GM18526 (cell line): ENCODE data around the gene SYT8.

Experiments
- POLR2A ChIP-seq: IDR thresholded peaks from 3 replicates; pipeline ENCODE4 v1.6.1; 2011; ENCODE audit not compliant: insufficient read length; ENCODE audit errors: extremely low read depth

SYT8 gene

GRCh38 chr11:1834779-1835670, at the start of gene SYT8:
SYT8 (plus strand) TSS chr11:1834990; CDS start chr11:1835106, 116 bp downstream.
- no peak for TF ChIP-seq POLR2A

GRCh38 chr11:1785749-1786413, 48.9 kb upstream of the SYT8 start:
- no peak for TF ChIP-seq POLR2A

DNA sequence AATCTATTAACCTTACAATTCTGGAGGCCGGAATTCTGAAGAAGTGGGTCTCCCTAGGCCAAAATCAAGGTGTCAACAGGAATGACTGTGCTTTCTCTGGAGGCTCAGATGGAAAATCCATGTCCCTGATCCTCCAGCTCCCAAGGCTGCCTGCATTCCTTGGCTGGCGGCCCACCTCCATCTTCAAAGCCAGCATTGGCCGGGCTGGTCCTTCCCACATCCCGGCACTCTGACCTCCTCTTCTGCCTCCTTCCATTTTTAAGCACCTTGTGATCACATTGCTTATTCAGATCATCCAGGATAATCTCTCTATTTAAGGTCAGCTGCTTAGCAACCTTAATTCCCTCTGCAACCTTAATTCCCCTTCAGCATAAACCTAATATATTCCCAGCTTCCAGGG, 48.3 kb upstream of the SYT8 start:
- TF ChIP-seq POLR2A, result no peak

DNA sequence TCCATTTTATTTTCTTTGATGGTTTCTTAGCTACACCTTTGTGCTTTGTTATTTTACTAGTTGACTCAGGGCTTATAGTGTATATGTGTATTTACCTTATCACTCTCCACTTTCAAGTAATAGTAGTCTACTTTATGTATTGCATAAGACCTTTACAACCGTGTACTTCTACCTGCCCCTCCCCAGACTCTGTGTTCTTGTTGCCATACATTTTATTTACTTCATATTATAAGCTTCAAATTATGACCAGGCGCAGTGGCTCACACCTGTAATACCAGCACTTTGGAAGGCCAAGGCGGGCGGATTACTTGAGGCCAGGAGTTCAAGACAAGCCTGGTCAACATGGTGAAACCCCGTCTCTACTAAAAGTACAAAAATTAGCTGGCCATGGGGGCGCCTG, 42.9 kb upstream of the SYT8 start:
- TF ChIP-seq POLR2A, result no peak

DNA sequence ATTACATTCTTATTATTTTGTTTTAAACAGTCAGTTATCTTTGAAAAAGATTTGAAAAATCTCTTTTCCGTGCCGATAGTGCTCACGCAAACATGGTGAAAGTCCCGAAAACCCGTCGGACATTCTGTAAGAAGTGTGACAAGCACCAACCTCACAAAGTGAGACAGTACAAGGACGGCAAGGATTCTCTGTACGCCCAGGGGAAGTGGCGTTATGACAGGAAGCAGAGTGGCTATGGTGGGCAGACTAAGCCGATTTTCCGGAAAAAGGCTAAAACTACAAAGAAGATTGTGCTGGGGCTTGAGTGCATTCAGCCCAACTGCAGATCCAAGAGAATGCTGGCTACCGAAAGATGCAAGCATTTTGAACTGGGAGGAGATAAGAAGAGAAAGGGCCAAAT, 42.3 kb upstream of the SYT8 start:
- TF ChIP-seq POLR2A, result no peak

GRCh38 chr11:1793081-1793480, 41.7 kb upstream of the SYT8 start:
- no peak for TF ChIP-seq POLR2A

- TF ChIP-seq POLR2A, result no peak
These were observed 38.3 kb upstream of the SYT8 start for GRCh38 chr11:1796413-1797011.

GRCh38 chr11:1797391-1798125, 37.2 kb upstream of the SYT8 start:
- no peak for TF ChIP-seq POLR2A

DNA sequence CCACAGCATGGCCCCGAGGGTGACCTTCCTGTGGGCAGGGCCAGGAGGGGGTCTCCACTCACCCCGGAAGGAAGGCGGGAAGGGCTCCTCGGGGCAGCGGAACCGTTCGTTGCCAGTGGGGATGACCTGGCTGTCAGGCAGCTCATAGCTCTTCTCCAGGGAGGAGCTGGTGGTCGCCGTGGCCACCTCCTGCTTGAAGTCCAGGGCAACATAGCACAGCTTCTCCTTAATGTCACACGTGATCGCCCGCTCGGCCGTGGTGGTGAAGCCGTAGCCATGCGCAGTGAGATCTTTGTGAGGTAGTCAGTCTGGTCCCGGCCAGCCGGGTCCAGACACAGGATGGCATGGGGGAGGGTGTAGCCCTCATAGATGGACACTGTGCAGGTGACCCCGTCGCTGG, 31.5 kb upstream of the SYT8 start:
- no peak for TF ChIP-seq POLR2A

DNA sequence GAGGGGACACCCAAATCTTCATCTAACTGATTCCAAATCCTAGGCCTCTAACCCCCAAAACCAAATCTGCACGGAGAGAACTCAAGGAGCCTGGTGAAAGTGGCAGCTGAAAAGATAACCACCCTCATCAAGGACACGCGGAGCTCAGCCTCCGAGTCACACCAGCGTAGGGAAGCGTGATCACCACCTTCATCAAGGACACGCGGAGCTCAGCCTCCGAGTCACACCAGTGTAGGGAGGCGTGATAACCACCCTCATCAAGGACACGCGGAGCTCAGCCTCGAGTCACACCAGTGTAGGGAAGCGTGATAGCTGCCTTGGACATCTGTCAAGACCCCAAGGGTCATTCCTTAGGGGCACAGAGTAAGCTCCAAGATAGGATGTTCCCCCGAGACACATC, 29.3 kb upstream of the SYT8 start:
- TF ChIP-seq POLR2A, result no peak

- TF ChIP-seq POLR2A, result no peak
These were observed 27.4 kb upstream of the SYT8 start for GRCh38 chr11:1807264-1807995.

- no peak for TF ChIP-seq POLR2A
These were observed 24.0 kb upstream of the SYT8 start for GRCh38 chr11:1810761-1811160.

- TF ChIP-seq POLR2A, result no peak
These were observed 22.5 kb upstream of the SYT8 start for GRCh38 chr11:1812274-1812673.

DNA sequence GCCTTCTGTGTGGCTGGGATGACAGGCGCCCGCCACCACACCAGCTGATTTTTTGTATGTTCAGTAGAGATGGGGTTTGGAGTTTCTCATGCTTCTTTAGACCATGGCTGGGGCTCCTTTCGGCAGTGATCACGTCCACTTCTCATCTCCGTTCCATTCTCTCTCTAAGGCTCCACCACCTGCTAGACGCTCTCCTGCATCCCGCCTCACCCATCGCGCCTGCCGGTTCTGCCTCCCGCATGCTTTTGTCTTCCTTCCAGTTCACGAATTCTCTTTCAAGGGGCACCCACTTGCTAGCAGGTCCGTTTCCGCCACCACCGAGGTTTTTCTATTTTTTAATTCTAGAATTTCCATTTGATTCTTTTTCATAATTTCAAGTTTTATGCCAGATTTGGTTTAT, 22.0 kb upstream of the SYT8 start:
- no peak for TF ChIP-seq POLR2A

GRCh38 chr11:1814691-1815090, 20.1 kb upstream of the SYT8 start:
- TF ChIP-seq POLR2A, result no peak
